GM12878 (cell line): ENCODE data around the gene ZDHHC9. TPM values are rescaled to one million over a fixed set of nuclear protein-coding genes. Genes with fewer than 3 reads are reported as not detected.

Source experiments
- ATAC-seq: fragments of 200-7000 bp; cut with Tn5 transposase; 3 replicates; pipeline ENCODE4 v1.9.1; 2020; ENCODE audit warnings: mild to moderate bottlenecking, moderate library complexity
- BruUV-seq: library from RNA; stranded (reverse); fragments of 400-500 nt; replicated peaks from 2 replicates; lab custom pipeline; 2021; lab: Mats Ljungman, UMichigan
- CTCF ChIA-PET: fragments of 300-600 bp; sonication (Branson Sonifier 250); formaldehyde crosslinking; extraction: SDS; loops from one replicate; lab custom pipeline; 2021; ENCODE audit warnings: inconsistent platforms; lab: Yijun Ruan, JAX
- POLR2A ChIA-PET: fragments of 350-600 bp; formaldehyde crosslinking; extraction: SDS; loops from one replicate; lab custom pipeline; 2021; ENCODE audit warnings: inconsistent platforms; lab: Charles Lee
- RAD21 ChIA-PET: fragments of 300-600 bp; sonication (Branson Sonifier 250); formaldehyde crosslinking; loops from one replicate; lab custom pipeline; 2023; ENCODE audit warnings: antibody characterized with exemption; ENCODE audit not compliant: unreplicated experiment; lab: Charles Lee
- SMC1A ChIA-PET: fragments of 300-600 bp; sonication (Branson Sonifier 250); formaldehyde crosslinking; loops from one replicate; lab custom pipeline; 2023; ENCODE audit not compliant: unreplicated experiment, uncharacterized antibody; lab: Charles Lee
- DNase-seq: peaks from one replicate; pipeline ENCODE4 v3.0.0-alpha.2; 2011; ENCODE audit warnings: low read depth, low spot score
- FAIRE-seq: peaks from 3 replicates; lab custom pipeline; 2011; peaks lifted over from hg19 to GRCh38; lab: Jason Lieb, UNC
- H2AFZ ChIP-seq: 2 replicates; pipeline ENCODE4 v1.6.0; 2011; ENCODE audit warnings: low read depth, low read length, control low read depth; ENCODE audit not compliant: control insufficient read depth
- H3K27ac ChIP-seq: 2 replicates; pipeline ENCODE4 v1.5.1; 2011; ENCODE audit warnings: control low read depth; ENCODE audit not compliant: control insufficient read depth, insufficient read depth
- H3K27me3 ChIP-seq, 2 experiments: replicated peaks in 1 of 2; 2 replicates each; pipeline versions ENCODE4 v1.6.0 to v1.6.1; 2011; ENCODE audit warnings: low read length in 1 of 2; ENCODE audit not compliant: control insufficient read depth in 2 of 2, insufficient read depth in 2 of 2
- H3K36me3 ChIP-seq, 2 experiments: 2 replicates each; pipeline ENCODE4 v1.5.1; 2011; ENCODE audit warnings: low read length in 1 of 2; ENCODE audit not compliant: control insufficient read depth in 2 of 2, insufficient read depth in 2 of 2
- H3K4me1 ChIP-seq: 2 replicates; pipeline ENCODE4 v1.6.1; 2011; ENCODE audit warnings: mild to moderate bottlenecking, low read length, moderate library complexity, mixed read lengths; ENCODE audit not compliant: control insufficient read depth, insufficient read depth
- H3K4me2 ChIP-seq: 2 replicates; pipeline ENCODE4 v1.6.0; 2011; ENCODE audit warnings: control low read depth; ENCODE audit not compliant: control insufficient read depth, insufficient read depth
- H3K4me3 ChIP-seq: fragments of 200-600 bp; sonication (generic); 2 replicates; pipeline ENCODE4 v1.5.1; 2016
- H3K79me2 ChIP-seq: 2 replicates; pipeline ENCODE4 v1.6.0; 2011; ENCODE audit warnings: low read length; ENCODE audit not compliant: control insufficient read depth, insufficient read depth
- H3K9ac ChIP-seq: 2 replicates; pipeline ENCODE4 v1.8.0; 2011; ENCODE audit warnings: low read length, control low read depth, mixed read lengths; ENCODE audit not compliant: control insufficient read depth, insufficient read depth
- H3K9me3 ChIP-seq: replicated peaks from 3 replicates; pipeline ENCODE4 v1.5.1; 2011; ENCODE audit warnings: mild to moderate bottlenecking, low read length; ENCODE audit not compliant: control insufficient read depth, insufficient read depth
- H4K20me1 ChIP-seq: 2 replicates; pipeline ENCODE4 v1.6.0; 2011; ENCODE audit not compliant: control insufficient read depth, insufficient read depth
- ATF7 ChIP-seq: fragments of 450-650 bp; IDR thresholded peaks from 2 replicates; pipeline ENCODE4 v1.6.1; 2016; ENCODE audit warnings: low read depth, mild to moderate bottlenecking
- BCLAF1 ChIP-seq: fragments of 450-650 bp; IDR thresholded peaks from 2 replicates; pipeline ENCODE4 v1.6.1; 2017; ENCODE audit warnings: antibody characterized with exemption, mild to moderate bottlenecking, moderate library complexity
- CBFB ChIP-seq: IDR thresholded peaks from 2 replicates; pipeline ENCODE4 v1.6.1; 2016; ENCODE audit warnings: antibody characterized with exemption, low read depth
- EED ChIP-seq: sonication (generic); IDR thresholded peaks from 2 replicates; pipeline ENCODE4 v1.6.1; 2016; ENCODE audit warnings: antibody characterized with exemption, low read depth
- EP300 ChIP-seq, 2 experiments: fragments of 150-350 bp in 1 of 2; IDR thresholded peaks; 2 replicates each; pipeline ENCODE4 v1.6.1; 2011 to 2012; ENCODE audit warnings: low read depth in 2 of 2, low read length in 2 of 2, borderline replicate concordance in 1 of 2, improper control_type of control experiment in 1 of 2, inconsistent platforms in 1 of 2; ENCODE audit not compliant: control insufficient read depth in 1 of 2
- HDAC6 ChIP-seq: fragments of 200-600 bp; sonication (generic); IDR thresholded peaks from one replicate; pipeline ENCODE4 v1.8.0; 2017; ENCODE audit warnings: antibody characterized with exemption; ENCODE audit not compliant: unreplicated experiment
- JUND ChIP-seq: IDR thresholded peaks from 2 replicates; pipeline ENCODE4 v1.6.1; 2012; ENCODE audit warnings: low read depth, mild to moderate bottlenecking, low read length, improper control_type of control experiment, moderate library complexity
- KAT2A ChIP-seq: conservative IDR thresholded peaks from 2 replicates; pipeline ENCODE4 v1.6.1; 2011; ENCODE audit warnings: low read depth, low read length; ENCODE audit not compliant: control insufficient read depth
- NBN ChIP-seq: fragments of 450-650 bp; IDR thresholded peaks from 2 replicates; pipeline ENCODE4 v1.6.1; 2016
- NFIC ChIP-seq: IDR thresholded peaks from 2 replicates; pipeline ENCODE4 v1.6.1; 2012; ENCODE audit warnings: low read depth, mild to moderate bottlenecking, inconsistent platforms, low read length, moderate library complexity
- NRF1 ChIP-seq: conservative IDR thresholded peaks from 2 replicates; pipeline ENCODE4 v1.6.1; 2011; ENCODE audit warnings: mild to moderate bottlenecking, low read depth, low read length, improper control_type of control experiment
- PBX3 ChIP-seq: IDR thresholded peaks from 2 replicates; pipeline ENCODE4 v1.6.1; 2011; ENCODE audit warnings: mild to moderate bottlenecking, low read depth, low read length, moderate library complexity; ENCODE audit not compliant: insufficient replicate concordance
- POLR2AphosphoS2 ChIP-seq: IDR thresholded peaks from 2 replicates; pipeline ENCODE4 v1.6.1; 2011; ENCODE audit warnings: low read depth, mild to moderate bottlenecking, low read length, improper control_type of control experiment, moderate library complexity
- POLR2AphosphoS5 ChIP-seq: IDR thresholded peaks from 2 replicates; pipeline ENCODE4 v1.6.1; 2011; ENCODE audit warnings: mild to moderate bottlenecking, low read length, inconsistent platforms
- RAD51 ChIP-seq: fragments of 450-650 bp; IDR thresholded peaks from 2 replicates; pipeline ENCODE4 v1.6.1; 2016; ENCODE audit warnings: moderate library complexity, mild to moderate bottlenecking, inconsistent platforms
- STAT3 ChIP-seq: IDR thresholded peaks from 2 replicates; pipeline ENCODE4 v1.6.1; 2011; ENCODE audit warnings: low read depth, low read length, improper control_type of control experiment
- SUPT20H ChIP-seq: IDR thresholded peaks from 2 replicates; pipeline ENCODE4 v1.6.1; 2011; ENCODE audit warnings: low read depth, mild to moderate bottlenecking, low read length, moderate library complexity, borderline replicate concordance; ENCODE audit not compliant: control insufficient read depth
- ZBED1 ChIP-seq: IDR thresholded peaks from 2 replicates; pipeline ENCODE4 v1.6.1; 2016; ENCODE audit warnings: borderline replicate concordance
- ZZZ3 ChIP-seq: IDR thresholded peaks from 2 replicates; pipeline ENCODE4 v1.6.1; 2011; ENCODE audit warnings: low read depth; ENCODE audit not compliant: control insufficient read depth, insufficient read length
- WGBS: methylation state at CpG from one replicate; pipeline ENCODE4 v1.1.6; 2016; ENCODE audit warnings: low lambda C conversion rate; ENCODE audit not compliant: insufficient replicate concordance, insufficient coverage; ENCODE audit errors: missing lambda C conversion rate; 5-methylcytosine and 5-hydroxymethylcytosine counted together
- in situ Hi-C: fragments of 300-500 bp; cut with MboI; formaldehyde crosslinking; loops from 9 replicates; pipeline ENCODE4 v1.14.3; 2018; ENCODE audit warnings: mixed read lengths
- intact Hi-C: fragments of 100-400 bp; cut with micrococcal nuclease; formaldehyde crosslinking; loops from one replicate; pipeline ENCODE4 v1.14.2; 2022; ENCODE audit not compliant: unreplicated experiment
- polyA plus RNA-seq, 11 experiments: library from polyadenylated mRNA; depleted of rRNA in 4 of 11; unstranded in 6 of 11; stranded (reverse) in 5 of 11; fragments of >200 nt; fragmentation: Nextera tagmentation in 4 of 11; fragmentation: Illumina TruSeq in 1 of 11; extraction: Ambion mirVana in 4 of 11; extraction: Trizol in 1 of 11; gene quantifications; 1 replicate in 1 of 11; 2 replicates in 10 of 11; pipeline versions ENCODE4 v1.2.1 to v1.2.3, GENCODE V29; 2011 to 2016; ENCODE audit warnings: inconsistent platforms in 2 of 11, missing spikeins in 2 of 11, low read depth in 1 of 11
- total RNA-seq, 4 experiments: library from RNA; depleted of rRNA in 3 of 4; stranded (reverse); fragments of >200 nt in 3 of 4; fragmentation: Illumina TruSeq in 1 of 4; extraction: Trizol in 1 of 4; gene quantifications; 2 replicates each; pipeline versions ENCODE4 v1.2.1 to v1.2.3, GENCODE V29; 2013 to 2021

The ZDHHC9 gene
- total and polyA plus RNA-seq, 10 of the 15 experiments (the other 5 are each of a cell fraction or from before 2014, with no cell fraction given) = 1.8 to 13.0 (median 5.4) TPM

GRCh38 chrX:129787336-129788055 is 56.2 kb downstream of the ZDHHC9 start (continued):
- no peak for TF ChIP-seq JUND
- TF ChIP-seq NRF1 = no peak
- no peak for TF ChIP-seq NBN
- no peak for TF ChIP-seq ZBED1
- no peak for TF ChIP-seq POLR2AphosphoS5
- TF ChIP-seq ZZZ3 = no peak
- TF ChIP-seq SUPT20H = no peak
- no peak for TF ChIP-seq EED
- TF ChIP-seq NFIC = no peak
- no peak for TF ChIP-seq POLR2AphosphoS2
- TF ChIP-seq KAT2A = no peak
- no peak for TF ChIP-seq STAT3

GRCh38 chrX:129786210-129786651 is 57.5 kb downstream of the ZDHHC9 start:
- peak; percentile 80 for ATAC-seq
- no peak overlapping the region for H2AFZ ChIP-seq
- no peak overlapping the region for H3K9ac ChIP-seq
- CTCF ChIA-PET = interaction anchor here (1.1 to 1.6 kb wide), 4 partner anchors 9 to 148 kb away, joined by 3 to 6 read pairs (median 4); no protein-coding TSS in a partner anchor
- in situ Hi-C loops (no loop called here), intact Hi-C loops (no loop called here)
- 0% methylated on average over 3 of the region's 3 CpGs for WGBS
- peaks cover 59% of the 10 kb centered on the region for H3K79me2 ChIP-seq
- H3K4me1 ChIP-seq = peaks cover 30% of the 10 kb centered on the region
- no peaks in the 10 kb centered on the region for H3K27me3 ChIP-seq
- peak overlapping the region; percentile 85 for H3K4me2 ChIP-seq
- peak; percentile 97 for FAIRE-seq
- POLR2A ChIA-PET = interaction anchor here (11.2 kb wide), 1 partner anchor 16 kb away, joined by 169 read pairs; no protein-coding TSS in a partner anchor
- H4K20me1 ChIP-seq = no peaks in the 10 kb centered on the region
- H3K9me3 ChIP-seq = no peaks in the 10 kb centered on the region
- H3K27ac ChIP-seq = peak overlapping the region; percentile 77
- peak; percentile 77 for DNase-seq
- H3K4me3 ChIP-seq = peak overlapping the region; percentile 35
- RAD21 ChIA-PET = interaction anchor here (0.7 to 1.8 kb wide), 5 partner anchors 11 to 39 kb away, joined by 3 to 8 read pairs (median 4); no protein-coding TSS in a partner anchor
- no TSS peak for BruUV-seq
- H3K36me3 ChIP-seq = peaks cover 12 to 18% of the 10 kb centered on the region in 2 experiments
- SMC1A ChIA-PET = interaction anchor here (1.7 to 14.8 kb wide), 4 partner anchors 10 to 37 kb away, joined by 4 to 165 read pairs (median 6); no protein-coding TSS in a partner anchor
- TF ChIP-seq CBFB (no peak; the same call in none of the 2 replicates), NBN (peak; percentile 76), EP300 (IDR thresholded peaks at IDR 0.05; ENCODE audit: borderline replicate concordance in 1 of 2, control insufficient read depth in 1 of 2, low read depth in 2 of 2, low read length in 2 of 2) (peak; percentile 33 to 97), BCLAF1 (no peak), ATF7 (peak; percentile 62; the same call in 1 of the 2 replicates), EED (peak; percentile 73; the same call in 1 of the 2 replicates), RAD51 (no peak), HDAC6 (no peak), POLR2AphosphoS5 (no peak; the same call in none of the 2 replicates), PBX3 (no peak)
